Astrocyte (in vitro differentiated cells and primary cell): Measurements from ENCODE around the gene DLX3. TPM values are rescaled to one million over a fixed set of nuclear protein-coding genes. Genes with fewer than 3 reads are reported as not detected.

Source experiments
- DNase-seq: peaks from one replicate; pipeline ENCODE4 v3.0.0-alpha.2; 2010; ENCODE audit warnings: low read depth
- FAIRE-seq: peaks from 2 replicates; lab custom pipeline; 2011; peaks lifted over from hg19 to GRCh38; lab: Jason Lieb, UNC
- H2AFZ ChIP-seq: 2 replicates; pipeline ENCODE4 v1.6.0; 2012; ENCODE audit warnings: low read depth, low read length, inconsistent platforms
- H3K27ac ChIP-seq: 2 replicates; pipeline ENCODE4 v1.5.1; 2011; ENCODE audit warnings: low read depth, low read length, inconsistent platforms
- H3K27me3 ChIP-seq: 2 replicates; pipeline ENCODE4 v1.6.0; 2011; ENCODE audit warnings: low read length, inconsistent platforms; ENCODE audit not compliant: insufficient read depth
- H3K36me3 ChIP-seq: 2 replicates; pipeline ENCODE4 v1.5.1; 2011; ENCODE audit warnings: low read length, inconsistent platforms; ENCODE audit not compliant: insufficient read depth
- H3K4me1 ChIP-seq: 2 replicates; pipeline ENCODE4 v1.5.1; 2011; ENCODE audit warnings: low read length, inconsistent platforms; ENCODE audit not compliant: insufficient read depth
- H3K4me2 ChIP-seq: 2 replicates; pipeline ENCODE4 v1.6.0; 2012; ENCODE audit warnings: low read length, inconsistent platforms
- H3K4me3 ChIP-seq: 2 replicates; pipeline ENCODE4 v1.5.1; 2011; ENCODE audit warnings: low read depth, mild to moderate bottlenecking, low read length, inconsistent platforms; ENCODE audit not compliant: insufficient read depth
- H3K79me2 ChIP-seq: 2 replicates; pipeline ENCODE4 v1.6.0; 2012; ENCODE audit warnings: mild to moderate bottlenecking, low read length, inconsistent platforms; ENCODE audit not compliant: insufficient read depth
- H3K9ac ChIP-seq: 2 replicates; pipeline ENCODE4 v1.6.0; 2012; ENCODE audit warnings: mild to moderate bottlenecking, low read length, inconsistent platforms
- H3K9me3 ChIP-seq: 2 replicates; pipeline ENCODE4 v1.5.1; 2012; ENCODE audit warnings: low read depth, mild to moderate bottlenecking, low read length, inconsistent platforms; ENCODE audit not compliant: insufficient read depth
- H4K20me1 ChIP-seq: 2 replicates; pipeline ENCODE4 v1.6.0; 2012; ENCODE audit warnings: low read length, inconsistent platforms; ENCODE audit not compliant: insufficient read depth
- H3K27ac Mint-ChIP-seq: one replicate; pipeline ENCODE4 v1.8.0; 2021; ENCODE audit warnings: mild to moderate bottlenecking, mixed read lengths; ENCODE audit not compliant: unreplicated experiment
- H3K27me3 Mint-ChIP-seq: one replicate; pipeline ENCODE4 v1.8.0; 2021; ENCODE audit warnings: low read depth, mixed read lengths; ENCODE audit not compliant: unreplicated experiment
- H3K36me3 Mint-ChIP-seq: one replicate; pipeline ENCODE4 v1.8.0; 2021; ENCODE audit warnings: low read depth, mixed read lengths; ENCODE audit not compliant: unreplicated experiment
- H3K4me1 Mint-ChIP-seq: one replicate; pipeline ENCODE4 v1.8.0; 2021; ENCODE audit warnings: low read depth, mixed read lengths; ENCODE audit not compliant: unreplicated experiment
- H3K4me3 Mint-ChIP-seq: one replicate; pipeline ENCODE4 v1.8.0; 2021; ENCODE audit warnings: mild to moderate bottlenecking, moderate library complexity, mixed read lengths; ENCODE audit not compliant: unreplicated experiment
- H3K9me3 Mint-ChIP-seq: one replicate; pipeline ENCODE4 v1.8.0; 2021; ENCODE audit warnings: mild to moderate bottlenecking, mixed read lengths; ENCODE audit not compliant: unreplicated experiment
- CTCF ChIP-seq: IDR thresholded peaks from 2 replicates; pipeline ENCODE4 v1.5.1; 2011; ENCODE audit warnings: low read depth, mild to moderate bottlenecking, inconsistent platforms, low read length, moderate library complexity; ENCODE audit not compliant: insufficient read depth
- EZH2 ChIP-seq: IDR thresholded peaks from 2 replicates; pipeline ENCODE4 v1.6.1; 2012; ENCODE audit warnings: mild to moderate bottlenecking, low read length, inconsistent platforms; ENCODE audit not compliant: insufficient read depth
- total RNA-seq: library from RNA; stranded (reverse); gene quantifications from 2 replicates; pipeline ENCODE4 v1.2.1, GENCODE V29; 2021

DLX3 gene
- total RNA-seq, 1 donor from 2014 or later: 1.00 TPM

- no peak overlapping the region for H3K27ac ChIP-seq
- H3K9me3 ChIP-seq: no peaks in the 10 kb centered on the region
- TF ChIP-seq EZH2: no peak
- no peak for TF ChIP-seq CTCF
- peak overlapping the region; percentile 26 for H3K4me2 ChIP-seq
- Mint-ChIP-seq H3K4me1 (no peaks in the 10 kb centered on the region), H3K9me3 (peaks cover 2% of the 10 kb centered on the region), H3K27me3 (peaks cover 80% of the 10 kb centered on the region), H3K4me3 (no peak overlapping the region), H3K27ac (no peak overlapping the region), H3K36me3 (no peaks in the 10 kb centered on the region)
- DNase-seq (no peak), FAIRE-seq (no peak)
- peaks cover 8% of the 10 kb centered on the region for H3K4me1 ChIP-seq
- no peak overlapping the region for H3K4me3 ChIP-seq
- H3K36me3 ChIP-seq: no peaks in the 10 kb centered on the region
- H3K9ac ChIP-seq: no peak overlapping the region
- peaks cover 30% of the 10 kb centered on the region for H3K27me3 ChIP-seq
- H3K79me2 ChIP-seq: no peaks in the 10 kb centered on the region
- no peaks in the 10 kb centered on the region for H4K20me1 ChIP-seq
- no peak overlapping the region for H2AFZ ChIP-seq
These were observed 50.7 kb downstream of the DLX3 start for GRCh38 chr17:49944273-49944870.

- no peaks in the 10 kb centered on the region for H3K79me2 ChIP-seq
- H3K27me3 Mint-ChIP-seq: peaks cover 76% of the 10 kb centered on the region
- no peak overlapping the region for H2AFZ ChIP-seq
- no peak overlapping the region for H3K27ac Mint-ChIP-seq
- TF ChIP-seq EZH2 (no peak), CTCF (no peak)
- H3K4me2 ChIP-seq: no peak overlapping the region
- no peaks in the 10 kb centered on the region for H3K9me3 ChIP-seq
- H3K9me3 Mint-ChIP-seq: peaks cover 2% of the 10 kb centered on the region
- peaks cover 8% of the 10 kb centered on the region for H3K4me1 ChIP-seq
- no peaks in the 10 kb centered on the region for H4K20me1 ChIP-seq
- DNase-seq: no peak
- no peaks in the 10 kb centered on the region for H3K36me3 ChIP-seq
- FAIRE-seq: no peak
- no peak overlapping the region for H3K4me3 Mint-ChIP-seq
- H3K36me3 Mint-ChIP-seq: no peaks in the 10 kb centered on the region
- no peaks in the 10 kb centered on the region for H3K4me1 Mint-ChIP-seq
- peaks cover 34% of the 10 kb centered on the region for H3K27me3 ChIP-seq
- H3K9ac ChIP-seq: no peak overlapping the region
- no peak overlapping the region for H3K27ac ChIP-seq
- H3K4me3 ChIP-seq: no peak overlapping the region
These were observed 52.1 kb downstream of the DLX3 start for GRCh38 chr17:49942947-49943346.

GRCh38 chr17:49941427-49941826, 53.6 kb downstream of the DLX3 start:
- Histone ChIP-seq H2AFZ (no peak overlapping the region), H3K4me3 (no peak overlapping the region), H3K4me2 (no peak overlapping the region), H3K9me3 (no peaks in the 10 kb centered on the region), H3K79me2 (no peaks in the 10 kb centered on the region), H4K20me1 (no peaks in the 10 kb centered on the region), H3K9ac (no peak overlapping the region), H3K27me3 (peaks cover 36% of the 10 kb centered on the region), H3K36me3 (no peaks in the 10 kb centered on the region), H3K27ac (no peak overlapping the region), H3K4me1 (peaks cover 8% of the 10 kb centered on the region)
- TF ChIP-seq CTCF (no peak), EZH2 (no peak)
- no peaks in the 10 kb centered on the region for H3K36me3 Mint-ChIP-seq
- DNase-seq: no peak
- peak overlapping the region; percentile 12 for H3K27ac Mint-ChIP-seq
- H3K4me1 Mint-ChIP-seq: no peaks in the 10 kb centered on the region
- no peak for FAIRE-seq
- no peak overlapping the region for H3K4me3 Mint-ChIP-seq
- peaks cover 73% of the 10 kb centered on the region for H3K27me3 Mint-ChIP-seq
- H3K9me3 Mint-ChIP-seq: peaks cover 2% of the 10 kb centered on the region
